HepG2 (cell line): ENCODE results near the gene ING5. TPM values are rescaled to one million over a fixed set of nuclear protein-coding genes. Genes with fewer than 3 reads are reported as not detected.
A peak's percentile ranks its signal among the peaks of the same experiment; 100 is the strongest.

Experiments
- ATAC-seq: fragments of 200-7000 bp; cut with Tn5 transposase; 3 replicates; pipeline ENCODE4 v1.9.1; 2020; ENCODE audit warnings: mild to moderate bottlenecking, moderate library complexity
- BruUV-seq: library from RNA; stranded (reverse); fragments of 400-500 nt; replicated peaks from 2 replicates; lab custom pipeline; 2021; lab: Mats Ljungman, UMichigan
- CTCF ChIA-PET: fragments of 300-600 bp; formaldehyde crosslinking; extraction: SDS; loops from one replicate; lab custom pipeline; 2021; ENCODE audit warnings: low total read pairs, inconsistent platforms, low intra/inter-chr PET ratio; lab: Yijun Ruan, JAX
- POLR2A ChIA-PET: fragments of 350-600 bp; sonication (Branson Sonifier 250); formaldehyde crosslinking; loops from one replicate; lab custom pipeline; 2020; ENCODE audit warnings: antibody characterized with exemption, inconsistent platforms; lab: Yijun Ruan, JAX
- DNase-seq: peaks from one replicate; pipeline ENCODE4 v3.0.0-alpha.2; 2015; ENCODE audit warnings: low spot score
- FAIRE-seq: peaks from 3 replicates; lab custom pipeline; 2011; peaks lifted over from hg19 to GRCh38; lab: Jason Lieb, UNC
- H2AFZ ChIP-seq: one replicate; pipeline ENCODE4 v1.6.1; 2011; ENCODE audit warnings: low read length, inconsistent platforms
- H3K27ac ChIP-seq: fragments of 300-600 bp; 3 replicates; pipeline ENCODE4 v1.8.0; 2011; ENCODE audit warnings: mixed run types, mild to moderate bottlenecking, mixed read lengths, low read length, inconsistent platforms; ENCODE audit not compliant: insufficient read depth; ENCODE audit errors: extremely low read length
- H3K27me3 ChIP-seq, 2 experiments: fragments of 200-600 bp in 1 of 2; 2 replicates in 1 of 2; 3 replicates in 1 of 2; pipeline versions ENCODE4 v1.6.0 to v1.8.0; 2011; ENCODE audit warnings: low read length in 2 of 2, mild to moderate bottlenecking in 2 of 2, moderate library complexity in 2 of 2, inconsistent platforms in 1 of 2; ENCODE audit not compliant: insufficient read depth in 2 of 2, control insufficient read depth in 1 of 2
- H3K36me3 ChIP-seq, 2 experiments: fragments of 200-600 bp in 1 of 2; replicated peaks in 1 of 2; 2 replicates in 1 of 2; 3 replicates in 1 of 2; pipeline versions ENCODE4 v1.5.1 to v1.8.0; 2011; ENCODE audit warnings: low read length in 2 of 2, inconsistent platforms in 1 of 2; ENCODE audit not compliant: insufficient read depth in 2 of 2, control insufficient read depth in 1 of 2
- H3K4me1 ChIP-seq: 2 replicates; pipeline ENCODE4 v1.5.1; 2012; ENCODE audit warnings: low read length, inconsistent platforms; ENCODE audit not compliant: insufficient read depth
- H3K4me2 ChIP-seq: 2 replicates; pipeline ENCODE4 v1.6.0; 2011; ENCODE audit warnings: low read depth, low read length, inconsistent platforms
- H3K4me3 ChIP-seq, 3 experiments: fragments of 200-600 bp in 1 of 3; sonication (generic), shearing (Covaris generic) in 1 of 3; replicated peaks in 1 of 3; 2 replicates each; pipeline ENCODE4 v1.5.1; 2011 to 2016; ENCODE audit warnings: low read length in 3 of 3, inconsistent platforms in 2 of 3, low read depth in 2 of 3, mild to moderate bottlenecking in 2 of 3, control low read depth in 1 of 3, mixed read lengths in 1 of 3; ENCODE audit not compliant: insufficient read depth in 1 of 3
- H3K79me2 ChIP-seq: one replicate; pipeline ENCODE4 v1.6.1; 2011; ENCODE audit warnings: low read length, inconsistent platforms; ENCODE audit not compliant: insufficient read depth
- H3K9ac ChIP-seq: 2 replicates; pipeline ENCODE4 v1.6.0; 2011; ENCODE audit warnings: mild to moderate bottlenecking, low read depth, low read length, inconsistent platforms; ENCODE audit not compliant: insufficient read depth
- H3K9me3 ChIP-seq: 2 replicates; pipeline ENCODE4 v1.5.1; 2012; ENCODE audit warnings: mild to moderate bottlenecking, low read length
- H4K20me1 ChIP-seq: 2 replicates; pipeline ENCODE4 v1.6.0; 2011; ENCODE audit warnings: inconsistent platforms, mild to moderate bottlenecking, low read length, moderate library complexity; ENCODE audit not compliant: insufficient read depth
- AHR ChIP-seq: IDR thresholded peaks from 2 replicates; pipeline ENCODE4 v1.6.1; 2018; ENCODE audit warnings: missing genetic modification reagents, missing compliant biosample characterization
- ATF2 ChIP-seq: sonication (generic); formaldehyde crosslinking; IDR thresholded peaks from 2 replicates; pipeline ENCODE4 v1.4.0; 2020; ENCODE audit warnings: missing genetic modification reagents
- HNRNPK ChIP-seq: fragments of 200-400 bp; formaldehyde crosslinking; IDR thresholded peaks from 2 replicates; pipeline ENCODE4 v1.6.1; 2018; ENCODE audit warnings: low read length, low read depth, moderate library complexity, mild to moderate bottlenecking; ENCODE audit not compliant: poor library complexity, severe bottlenecking
- KAT8 ChIP-seq: IDR thresholded peaks from 2 replicates; pipeline ENCODE4 v1.6.1; 2016; ENCODE audit warnings: missing genetic modification reagents, missing compliant biosample characterization
- LCORL ChIP-seq, 2 experiments: fragments of 450-650 bp in 1 of 2; sonication (generic) in 1 of 2; formaldehyde crosslinking in 1 of 2; IDR thresholded peaks; 2 replicates each; pipeline versions ENCODE4 v1.5.0 to v1.6.1; 2017 to 2020; ENCODE audit warnings: antibody characterized with exemption in 1 of 2, missing genetic modification reagents in 1 of 2
- MIXL1 ChIP-seq: IDR thresholded peaks from 2 replicates; pipeline ENCODE4 v1.6.1; 2016
- NAIF1 ChIP-seq: sonication (generic); formaldehyde crosslinking; IDR thresholded peaks from 2 replicates; pipeline ENCODE4 v1.5.0; 2020; ENCODE audit warnings: mild to moderate bottlenecking, missing genetic modification reagents, borderline replicate concordance
- SP4 ChIP-seq: sonication (generic); formaldehyde crosslinking; IDR thresholded peaks from 2 replicates; pipeline ENCODE4 v1.8.1; 2023; ENCODE audit warnings: mild to moderate bottlenecking, missing genetic modification reagents
- TMF1 ChIP-seq: sonication (generic); formaldehyde crosslinking; IDR thresholded peaks from 2 replicates; pipeline ENCODE4 v1.8.1; 2022; ENCODE audit warnings: low read depth, missing genetic modification reagents
- ZNF280D ChIP-seq: sonication (generic); formaldehyde crosslinking; IDR thresholded peaks from 2 replicates; pipeline ENCODE4 v1.5.1; 2020; ENCODE audit warnings: mild to moderate bottlenecking, missing genetic modification reagents
- ZNF639 ChIP-seq: conservative IDR thresholded peaks from 2 replicates; pipeline ENCODE4 v1.6.1; 2018; ENCODE audit warnings: missing genetic modification reagents
- ZNF704 ChIP-seq: sonication (generic); formaldehyde crosslinking; IDR thresholded peaks from 2 replicates; pipeline ENCODE4 v1.8.1; 2023; ENCODE audit warnings: mild to moderate bottlenecking, inconsistent platforms, moderate library complexity, missing genetic modification reagents, borderline replicate concordance
- ZNF747 ChIP-seq: sonication (generic); formaldehyde crosslinking; IDR thresholded peaks from 2 replicates; pipeline ENCODE4 v1.8.1; 2023; ENCODE audit warnings: missing genetic modification reagents, mild to moderate bottlenecking, borderline replicate concordance
- ZNF772 ChIP-seq: sonication (generic); formaldehyde crosslinking; IDR thresholded peaks from 2 replicates; pipeline ENCODE4 v1.5.0; 2020; ENCODE audit warnings: mild to moderate bottlenecking, missing genetic modification reagents
- ZNF792 ChIP-seq: IDR thresholded peaks from 2 replicates; pipeline ENCODE4 v1.6.1; 2016
- WGBS: methylation state at CpG from one replicate; pipeline ENCODE4 v1.1.6; 2017; ENCODE audit warnings: low lambda C conversion rate; 5-methylcytosine and 5-hydroxymethylcytosine counted together
- in situ Hi-C: cut with HindIII; loops from 2 replicates; pipeline ENCODE4 v1.10.0; 2017; ENCODE audit warnings: low pct_unique_long_range_greater_than_20kb; ENCODE audit not compliant: extremely low pct_ligation_motif_present
- intact Hi-C: fragments of 100-400 bp; cut with micrococcal nuclease; formaldehyde crosslinking; loops from one replicate; pipeline ENCODE4 v1.10.0; 2022; ENCODE audit not compliant: unreplicated experiment
- polyA plus RNA-seq, 8 experiments: library from polyadenylated mRNA; depleted of rRNA in 3 of 8; stranded (reverse) in 7 of 8; unstranded in 1 of 8; fragments of >200 nt; fragmentation: Illumina TruSeq in 4 of 8; extraction: Trizol in 4 of 8; gene quantifications; 2 replicates each; pipeline versions ENCODE4 v1.2.1 to v1.2.3, GENCODE V29; 2011 to 2016; ENCODE audit warnings: low read depth in 4 of 8, missing spikeins in 1 of 8, mixed read lengths in 1 of 8; ENCODE audit not compliant: insufficient read depth in 1 of 8
- total RNA-seq, 5 experiments: library from RNA; depleted of rRNA; stranded (reverse); fragments of >200 nt; fragmentation: Illumina TruSeq; extraction: Trizol; gene quantifications; 2 replicates each; pipeline ENCODE4 v1.2.3, GENCODE V29; 2016; ENCODE audit warnings: low read depth in 1 of 5

ING5 gene
- total and polyA plus RNA-seq, 2 of the 13 experiments (the other 11 are each of a cell fraction or from before 2014, with no cell fraction given): 61.9 to 71.9 TPM

GRCh38 chr2:241702155-241703031 lies 554 bp downstream of the ING5 start:
- H3K4me3 ChIP-seq: peak overlapping the region; percentile 81 to 99 (median 94)
- H3K9ac ChIP-seq: peak overlapping the region; percentile 100
- POLR2A ChIA-PET: interaction anchor here (1.0 to 7.5 kb wide), 21 partner anchors 10 to 383 kb away, joined by 3 to 234 read pairs (median 6); partner anchors contain the start of genes ATG4B, D2HGDH, DTYMK and NEU4
- no TSS peak for BruUV-seq
- CTCF ChIA-PET: no interaction called here
- H3K4me2 ChIP-seq: peak overlapping the region; percentile 92
- H3K27ac ChIP-seq: peak overlapping the region; percentile 98
- 0% methylated on average over 17 of the region's 98 CpGs for WGBS
- peaks cover 13% of the 10 kb centered on the region; the same call in 1 of the 2 replicates for H3K9me3 ChIP-seq
- DNase-seq: peak; percentile 85
- H4K20me1 ChIP-seq: peaks cover 18% of the 10 kb centered on the region; the same call in 1 of the 2 replicates
- peak; percentile 86 for ATAC-seq
- FAIRE-seq: no peak
- H3K79me2 ChIP-seq: peaks cover 25% of the 10 kb centered on the region
- H3K4me1 ChIP-seq: peaks cover 28% of the 10 kb centered on the region
- H2AFZ ChIP-seq: no peak overlapping the region
- H3K27me3 ChIP-seq: no peaks in the 10 kb centered on the region
- in situ Hi-C loops (no loop called here), intact Hi-C loops (no loop called here)
- peaks cover 14 to 27% of the 10 kb centered on the region in 2 experiments for H3K36me3 ChIP-seq
- TF ChIP-seq TMF1: 0 out of 2 replicates have a peak, but pooled peaks have one; percentile 78
- peak; percentile 38 for TF ChIP-seq HNRNPK
- TF ChIP-seq ZNF639: peak; percentile 66; the same call in 1 of the 2 replicates
- no peak for TF ChIP-seq LCORL (IDR thresholded peaks at IDR 0.05)
- peak; percentile 54; the same call in 1 of the 2 replicates for TF ChIP-seq LCORL (CRISPR knock-in tag; IDR thresholded peaks at IDR 0.05)
- TF ChIP-seq AHR (CRISPR knock-in tag): 0 out of 2 replicates have a peak, but pooled peaks have one; percentile 46
- TF ChIP-seq KAT8 (CRISPR knock-in tag): 0 out of 2 replicates have a peak, but pooled peaks have one; percentile 27
- TF ChIP-seq ZNF747 (CRISPR knock-in tag): peak; percentile 90; the same call in 1 of the 2 replicates
- no peak for TF ChIP-seq MIXL1 (CRISPR knock-in tag)
- TF ChIP-seq NAIF1 (CRISPR knock-in tag): no peak
- peak; percentile 76; the same call in 1 of the 2 replicates for TF ChIP-seq ZNF772 (CRISPR knock-in tag)
- TF ChIP-seq ZNF280D: 0 out of 2 replicates have a peak, but pooled peaks have one; percentile 17
- TF ChIP-seq ATF2: peak; percentile 48; the same call in 1 of the 2 replicates
- TF ChIP-seq ZNF792 (CRISPR knock-in tag): peak; percentile 56; the same call in 1 of the 2 replicates
- no peak for TF ChIP-seq ZNF704
- peak; percentile 97 for TF ChIP-seq SP4 (CRISPR knock-in tag)
